Raji (cell line): ENCODE measurements around the gene AFF3.

ENCODE experiments used
- POLR2A ChIP-seq: IDR thresholded peaks from 2 replicates; pipeline ENCODE4 v1.6.1; 2011; ENCODE audit warnings: low read depth, low read length, control low read depth; ENCODE audit not compliant: insufficient read depth

The AFF3 gene

GRCh38 chr2:99573634-99574251 is 568.6 kb downstream of the AFF3 start:
- no peak for TF ChIP-seq POLR2A

GRCh38 chr2:99572373-99573164 is 569.8 kb downstream of the AFF3 start:
- no peak for TF ChIP-seq POLR2A

- no peak for TF ChIP-seq POLR2A
Observed at GRCh38 chr2:99571954-99572353, 570.4 kb downstream of the AFF3 start.

GRCh38 chr2:99571533-99571932 is 570.9 kb downstream of the AFF3 start:
- no peak for TF ChIP-seq POLR2A

- TF ChIP-seq POLR2A: no peak
Observed at GRCh38 chr2:99571021-99571420, 571.4 kb downstream of the AFF3 start.

GRCh38 chr2:99569386-99569785 is 573.0 kb downstream of the AFF3 start:
- TF ChIP-seq POLR2A: no peak

GRCh38 chr2:99565227-99565626 is 577.2 kb downstream of the AFF3 start:
- TF ChIP-seq POLR2A: no peak

- no peak for TF ChIP-seq POLR2A
Observed at GRCh38 chr2:99562516-99562915, 579.9 kb downstream of the AFF3 start.

GRCh38 chr2:99561804-99562203 is 580.6 kb downstream of the AFF3 start:
- TF ChIP-seq POLR2A: no peak

- no peak for TF ChIP-seq POLR2A
Observed at GRCh38 chr2:99559075-99559662, 583.2 kb downstream of the AFF3 start.

GRCh38 chr2:99555404-99555803 is 587.0 kb downstream of the AFF3 start:
- no peak for TF ChIP-seq POLR2A

GRCh38 chr2:99554871-99555270 is 587.5 kb downstream of the AFF3 start:
- TF ChIP-seq POLR2A: no peak

GRCh38 chr2:99554238-99554637 is 588.2 kb downstream of the AFF3 start:
- TF ChIP-seq POLR2A: no peak

GRCh38 chr2:99552529-99552928 is 589.9 kb downstream of the AFF3 start:
- no peak for TF ChIP-seq POLR2A

GRCh38 chr2:99550368-99550767 is 592.0 kb downstream of the AFF3 start:
- no peak for TF ChIP-seq POLR2A

GRCh38 chr2:99545604-99546003 is 596.8 kb downstream of the AFF3 start:
- TF ChIP-seq POLR2A: no peak

- TF ChIP-seq POLR2A: no peak
Observed at GRCh38 chr2:99545066-99545465, 597.3 kb downstream of the AFF3 start.

GRCh38 chr2:99544608-99545007 is 597.8 kb downstream of the AFF3 start:
- no peak for TF ChIP-seq POLR2A
